ENCODE data around the gene DICER1.

- TF ChIP-seq CTCF (IDR thresholded peaks at IDR 0.05; ENCODE audit: extremely low read depth in 1 of 2, insufficient read depth in 1 of 2, low read depth in 1 of 2, low read length in 2 of 2): no peak
- TF ChIP-seq POLR2AphosphoS5 (IDR thresholded peaks at IDR 0.05; ENCODE audit: insufficient read depth, low read depth, low read length): no peak
- no peak for TF ChIP-seq POLR2A (IDR thresholded peaks at IDR 0.05; ENCODE audit: low read depth, low read length)
- no peak for TF ChIP-seq MYC (IDR thresholded peaks at IDR 0.05; ENCODE audit: low read depth, low read length)
- TF ChIP-seq EZH2 (IDR thresholded peaks at IDR 0.05; ENCODE audit: borderline replicate concordance, low read depth, low read length, severe bottlenecking): no peak
- TF ChIP-seq, protein P1, sequence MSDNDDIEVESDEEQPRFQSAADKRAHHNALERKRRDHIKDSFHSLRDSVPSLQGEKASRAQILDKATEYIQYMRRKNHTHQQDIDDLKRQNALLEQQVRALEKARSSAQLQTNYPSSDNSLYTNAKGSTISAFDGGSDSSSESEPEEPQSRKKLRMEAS (IDR thresholded peaks at IDR 0.05; ENCODE audit: insufficient read depth, insufficient read length): no peak
- TF ChIP-seq JUN (IDR thresholded peaks at IDR 0.05; ENCODE audit: borderline replicate concordance, insufficient read depth, insufficient read length, low read depth): no peak
- TF ChIP-seq GATA2 (IDR thresholded peaks at IDR 0.05; ENCODE audit: insufficient read depth, insufficient read length, low read depth, low read length): no peak
- TF ChIP-seq FOS (IDR thresholded peaks at IDR 0.05; ENCODE audit: borderline replicate concordance, insufficient read depth, low read length): no peak
These were observed 78.5 kb downstream of the DICER1 start for GRCh38 chr14:95078867-95079266.
